ENCODE data around the gene PRKAA2.

GRCh38 chr1:56703747-56704146 is 58.6 kb downstream of the PRKAA2 start:
- TF ChIP-seq POLR2A (IDR thresholded peaks at IDR 0.05) (no peak), CTCF (IDR thresholded peaks at IDR 0.05) (no peak)

Data from testis (tissue), 2 donors.